SKM-1 treated with dmso at 0.1 percent for 144 hours (cell line): Measurements from ENCODE around the gene DRD1.
"Not testable (repeated sequence)": the region's sequence is repeated elsewhere in the genome, so short reads cannot be mapped to it uniquely, and the experiment has no call there.

Source experiments
- DNase-seq: peaks from one replicate; lab custom pipeline; 2025; ENCODE audit not compliant: unreplicated experiment; lab: John Stamatoyannopoulos, UW

Gene DRD1

DNA sequence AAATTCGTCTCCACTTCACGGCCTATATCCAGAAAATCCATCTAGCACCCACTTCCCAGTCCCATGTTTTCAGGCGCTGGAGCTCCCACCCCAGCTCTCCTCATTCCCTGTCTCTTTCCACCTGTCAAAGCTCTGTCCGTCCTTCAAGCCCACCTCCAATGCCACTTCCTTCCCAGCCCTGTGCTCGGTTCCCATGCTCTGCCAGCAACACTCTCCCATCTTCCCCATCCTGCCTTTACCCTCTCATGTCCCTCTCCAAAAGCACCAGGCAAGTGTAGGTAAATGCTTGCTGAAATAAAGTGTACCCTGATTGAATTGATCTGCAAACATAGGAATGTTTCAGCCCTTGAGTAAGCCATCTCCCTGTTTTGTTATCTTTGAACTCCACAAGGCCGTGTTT lies 9.2 kb downstream of the DRD1 start:
- no peak for DNase-seq

DNA sequence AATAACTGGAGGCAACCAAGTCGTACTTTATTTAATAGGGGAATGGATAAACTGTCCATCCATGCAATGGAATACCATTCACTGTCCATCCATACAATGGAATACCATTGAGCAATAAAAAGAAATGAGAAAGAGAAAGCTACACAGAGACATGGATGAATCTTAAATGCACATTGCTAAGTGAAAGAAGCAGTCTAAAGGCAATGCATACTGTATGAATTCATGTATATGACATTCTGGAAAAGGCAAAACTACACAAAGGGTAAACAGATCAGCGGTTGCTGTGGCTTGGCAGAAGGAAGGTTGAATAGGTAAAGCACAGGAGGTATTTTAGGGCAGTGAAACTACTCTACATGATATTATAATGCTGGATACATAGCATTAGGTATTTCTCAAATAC lies 16.2 kb downstream of the DRD1 start:
- no peak for DNase-seq

DNA sequence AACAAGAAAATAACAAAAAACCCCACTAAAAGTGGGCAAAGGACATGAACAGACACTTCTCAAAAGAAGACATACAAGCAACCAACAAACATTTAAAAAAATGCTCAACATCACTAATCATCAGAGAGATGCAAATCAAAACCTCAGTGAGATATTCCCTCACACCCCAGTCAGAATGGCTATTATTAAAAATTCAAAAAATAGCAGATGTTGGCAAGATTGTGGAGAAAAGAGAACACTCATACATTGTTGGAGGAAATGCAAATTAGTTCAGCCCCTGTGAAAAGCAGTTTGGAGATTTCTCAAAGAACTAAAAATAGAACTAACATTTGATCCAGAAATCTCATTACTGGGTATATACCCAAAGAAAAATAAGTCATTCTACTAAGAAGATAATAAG lies 19.4 kb downstream of the DRD1 start:
- DNase-seq, result not testable (repeated sequence)

DNA sequence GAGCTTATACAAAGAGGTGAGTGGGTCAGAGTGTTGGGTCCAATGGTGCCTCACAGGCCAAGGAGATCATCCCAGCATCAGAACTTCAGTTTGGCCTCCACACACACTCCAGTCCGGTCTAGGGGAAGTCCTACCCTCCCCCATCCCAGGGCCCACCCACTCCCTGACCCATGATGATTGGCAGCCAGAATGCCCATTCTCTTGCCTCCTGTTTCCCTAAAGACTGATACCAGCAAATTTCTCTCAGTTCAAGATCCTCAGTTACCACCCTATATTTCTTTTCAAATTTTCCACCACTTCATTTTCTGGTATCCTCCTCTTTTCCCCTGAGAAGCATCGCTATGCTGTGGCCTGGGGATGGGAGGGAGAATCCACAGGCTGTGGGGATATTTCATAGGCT lies 21.9 kb downstream of the DRD1 start:
- no peak for DNase-seq

DNA sequence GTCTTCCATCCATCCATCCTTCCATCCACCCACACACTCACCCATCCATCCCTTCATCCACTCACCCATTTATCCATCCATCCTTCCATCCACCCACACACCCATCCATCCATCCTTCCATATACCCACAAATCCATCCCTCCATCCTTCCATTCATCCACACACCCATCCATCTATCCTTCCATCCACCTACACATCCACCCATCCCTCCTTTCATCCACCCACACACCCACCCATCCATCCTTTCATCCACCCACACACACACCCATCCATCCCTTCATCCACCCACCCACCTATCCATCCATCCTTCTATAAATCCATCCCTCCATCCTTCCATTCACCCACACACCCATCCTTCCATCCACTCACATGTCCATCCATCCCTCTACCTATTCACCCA lies 23.6 kb downstream of the DRD1 start:
- no peak for DNase-seq

DNA sequence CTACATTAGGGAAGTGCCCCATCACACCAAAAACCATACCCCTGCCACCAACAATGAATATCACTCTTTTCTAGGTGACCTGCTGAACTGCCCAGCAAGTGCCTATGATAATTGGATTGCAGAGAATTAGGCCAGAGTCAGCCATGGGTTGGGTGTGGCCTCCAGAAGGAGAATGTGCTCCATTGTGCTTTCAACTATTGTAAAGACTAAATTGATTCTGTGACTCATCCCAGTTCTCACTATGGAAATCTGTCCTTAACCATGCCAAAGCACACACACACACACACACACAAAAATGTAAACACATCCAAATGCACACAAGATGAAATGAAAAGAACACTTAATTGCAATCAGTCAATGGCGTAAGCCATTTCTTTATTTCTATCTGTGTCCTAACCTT lies 25.7 kb downstream of the DRD1 start:
- DNase-seq, result no peak

DNA sequence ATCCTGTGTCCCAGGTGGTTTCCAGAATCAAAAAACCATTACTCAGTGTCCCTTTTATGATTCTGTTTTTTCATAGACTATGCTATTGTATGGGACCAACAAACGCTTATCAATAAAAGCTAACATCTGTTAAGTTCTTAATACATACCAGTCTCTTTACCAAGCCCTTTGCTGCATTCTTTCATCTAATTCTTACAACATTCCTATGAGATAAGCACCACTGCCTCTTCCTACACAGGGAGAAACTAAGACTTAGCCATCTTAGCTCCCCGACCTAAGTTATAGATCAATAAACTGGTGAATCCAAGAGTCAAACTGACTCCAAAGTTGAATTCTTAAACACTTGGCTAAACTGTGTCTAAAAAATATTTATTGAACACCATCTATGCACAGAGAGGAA lies 26.6 kb downstream of the DRD1 start:
- DNase-seq, result no peak

DNA sequence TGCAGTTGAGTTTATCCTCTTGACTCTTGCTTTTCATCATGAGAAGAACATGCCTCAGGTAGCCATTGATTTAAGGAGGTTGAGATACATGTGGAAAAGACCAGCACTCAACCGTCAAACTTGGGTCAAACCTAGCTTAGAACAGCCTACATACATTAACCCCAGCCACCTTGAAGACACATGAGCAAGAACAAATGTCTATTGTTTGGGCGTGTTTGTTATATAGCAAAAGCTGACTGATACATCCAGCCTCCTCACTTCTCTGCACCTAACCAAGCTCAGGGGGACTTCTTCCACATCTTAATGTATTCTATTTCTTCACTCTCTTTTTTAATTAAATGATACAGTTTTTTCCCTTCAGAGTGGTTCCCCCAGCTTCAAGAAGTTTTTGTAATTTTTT lies 28.7 kb downstream of the DRD1 start:
- DNase-seq, result no peak

DNA sequence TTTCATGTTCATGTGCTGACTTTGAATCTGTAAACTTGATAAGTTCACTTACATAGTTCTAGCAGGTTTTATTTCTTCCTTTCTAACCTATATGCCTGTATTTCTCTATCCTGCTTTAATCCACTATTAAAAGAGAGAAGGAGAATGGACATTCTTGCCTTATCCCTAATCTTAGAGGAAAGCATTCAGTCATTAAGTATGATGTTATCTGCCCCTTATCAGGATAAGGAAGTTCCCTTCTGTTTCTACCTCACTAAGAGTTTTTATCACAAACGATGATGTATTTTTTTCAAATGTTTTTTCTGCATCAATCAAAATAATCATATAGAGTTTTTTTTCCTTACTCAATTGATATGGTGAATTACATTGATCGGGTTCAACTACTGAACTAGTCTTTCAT lies 33.1 kb downstream of the DRD1 start:
- DNase-seq, result no peak

DNA sequence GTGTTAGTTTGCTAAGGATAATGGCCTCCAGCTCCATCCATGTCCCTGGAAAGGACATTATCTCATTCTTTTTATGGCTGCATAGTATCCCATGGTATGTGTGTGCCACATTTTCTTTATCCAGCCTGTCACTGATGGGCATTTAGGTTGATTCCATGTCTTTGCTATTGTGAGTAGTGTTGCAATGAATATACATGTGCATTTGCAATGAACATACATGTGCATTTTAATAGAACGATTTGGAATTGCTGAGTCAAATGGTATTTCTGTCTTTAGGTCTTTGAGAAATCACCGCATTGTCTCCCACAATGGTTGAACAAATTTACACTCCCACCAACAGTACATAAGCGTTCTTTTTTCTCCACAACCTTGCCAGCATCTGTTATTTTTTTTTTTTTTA lies 37.7 kb downstream of the DRD1 start:
- DNase-seq, result no peak

DNA sequence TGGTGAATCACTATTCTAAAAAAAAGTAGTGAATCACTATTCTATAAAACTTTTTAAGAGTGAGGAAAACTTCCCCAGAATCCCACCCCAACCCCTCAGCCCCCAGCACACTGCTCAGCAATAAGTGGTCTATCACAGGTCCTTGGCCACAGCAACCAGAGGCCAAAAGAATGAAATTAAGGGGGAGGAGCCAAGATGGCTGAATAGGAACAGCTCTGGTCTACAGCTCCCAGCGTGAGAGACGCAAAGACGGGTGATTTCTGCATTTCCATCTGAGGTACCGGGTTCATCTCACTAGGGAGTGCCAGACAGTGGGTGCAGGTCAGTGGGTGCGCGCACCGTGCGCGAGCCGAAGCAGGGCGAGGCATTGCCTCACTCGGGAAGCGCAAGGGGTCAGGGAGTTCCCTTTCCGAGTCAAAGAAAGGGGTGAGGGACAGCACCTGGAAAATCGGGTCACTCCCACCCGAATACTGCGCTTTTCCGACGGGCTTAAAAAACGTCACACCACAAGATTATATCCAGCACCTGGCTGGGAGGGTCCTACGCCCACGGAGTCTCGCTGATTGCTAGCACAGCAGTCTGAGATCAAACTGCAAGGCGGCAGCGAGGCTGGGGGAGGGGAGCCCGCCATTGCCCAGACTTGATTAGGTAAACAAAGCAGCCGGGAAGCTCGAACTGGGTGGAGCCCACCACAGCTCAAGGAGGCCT lies 46.2 kb downstream of the DRD1 start:
- DNase-seq, result not testable (repeated sequence)

DNA sequence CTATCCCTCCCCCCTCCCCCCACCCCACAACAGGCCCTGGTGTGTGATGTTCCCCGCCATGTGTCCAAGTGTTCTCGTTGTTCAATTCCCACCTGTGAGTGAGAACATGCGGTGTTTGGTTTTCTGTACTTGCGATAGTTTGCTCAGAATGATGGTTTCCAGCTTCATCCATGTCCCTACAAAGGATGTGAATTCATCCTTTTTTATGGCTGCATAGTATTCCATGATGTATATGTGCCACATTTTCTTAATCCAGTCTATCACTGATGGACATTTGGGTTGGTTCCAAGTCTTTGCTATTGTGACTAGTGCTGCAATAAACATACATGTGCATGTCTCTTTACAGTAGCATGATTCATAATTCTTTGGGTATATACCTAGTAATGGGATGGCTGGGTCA lies 48.6 kb downstream of the DRD1 start:
- DNase-seq, result not testable (repeated sequence)

DNA sequence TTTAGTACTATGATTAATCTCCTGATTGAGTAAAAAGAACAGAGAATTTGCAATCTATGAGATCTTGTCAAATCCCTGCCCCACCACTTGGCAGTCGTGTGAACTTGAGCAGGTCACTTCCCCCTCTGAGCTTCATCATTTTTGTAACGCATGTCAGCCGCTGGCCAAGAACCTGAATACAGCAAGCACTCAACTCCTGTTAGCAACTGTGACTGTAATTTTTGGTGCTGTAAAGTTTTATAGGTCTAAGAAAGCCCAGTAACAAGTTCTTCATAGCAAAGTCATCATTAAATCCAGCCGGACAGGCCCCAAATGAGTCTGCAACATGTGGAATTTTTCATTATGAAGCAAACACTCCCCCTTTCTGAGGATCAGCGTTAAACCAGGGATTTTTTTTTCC lies 49.4 kb downstream of the DRD1 start:
- DNase-seq, result no peak

DNA sequence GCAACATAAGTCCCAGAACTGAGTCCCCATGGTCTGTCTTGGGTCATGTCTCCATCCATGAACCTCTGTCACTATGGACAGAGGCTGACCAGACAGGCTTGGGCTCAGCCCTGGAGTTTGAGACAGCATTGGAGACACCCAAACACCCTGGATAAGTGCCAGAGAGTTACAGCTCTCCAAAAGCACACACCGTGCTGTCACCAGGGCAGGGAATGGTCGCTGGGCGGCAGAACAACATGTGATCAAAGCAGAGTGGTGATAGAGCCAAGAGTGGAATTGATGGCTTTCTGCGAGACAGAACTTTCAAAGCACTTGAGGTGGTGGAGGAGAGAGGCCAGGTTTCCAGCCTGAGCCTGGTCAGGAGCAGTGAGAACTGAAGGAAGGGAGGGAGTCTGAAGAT lies 50.1 kb downstream of the DRD1 start:
- no peak for DNase-seq

DNA sequence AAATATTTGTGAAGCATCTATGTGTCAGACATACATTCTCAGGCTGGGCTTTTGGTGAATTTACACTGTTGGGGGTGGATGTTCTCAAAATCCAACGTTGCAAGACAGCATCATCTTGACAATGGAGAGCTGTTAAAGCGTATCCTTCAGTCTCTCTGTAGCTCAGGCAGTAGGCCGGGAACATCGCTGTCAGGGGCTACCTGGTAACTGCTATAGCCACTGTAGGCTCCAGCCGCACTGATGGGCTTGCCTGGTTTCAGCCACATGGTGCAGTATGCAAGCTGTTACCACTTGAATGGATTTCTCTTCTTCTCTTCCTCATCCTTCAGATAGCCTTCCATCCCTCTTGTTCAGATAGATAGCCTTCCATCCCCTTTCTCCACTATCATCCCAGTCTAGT lies 51.7 kb downstream of the DRD1 start:
- DNase-seq, result no peak

DNA sequence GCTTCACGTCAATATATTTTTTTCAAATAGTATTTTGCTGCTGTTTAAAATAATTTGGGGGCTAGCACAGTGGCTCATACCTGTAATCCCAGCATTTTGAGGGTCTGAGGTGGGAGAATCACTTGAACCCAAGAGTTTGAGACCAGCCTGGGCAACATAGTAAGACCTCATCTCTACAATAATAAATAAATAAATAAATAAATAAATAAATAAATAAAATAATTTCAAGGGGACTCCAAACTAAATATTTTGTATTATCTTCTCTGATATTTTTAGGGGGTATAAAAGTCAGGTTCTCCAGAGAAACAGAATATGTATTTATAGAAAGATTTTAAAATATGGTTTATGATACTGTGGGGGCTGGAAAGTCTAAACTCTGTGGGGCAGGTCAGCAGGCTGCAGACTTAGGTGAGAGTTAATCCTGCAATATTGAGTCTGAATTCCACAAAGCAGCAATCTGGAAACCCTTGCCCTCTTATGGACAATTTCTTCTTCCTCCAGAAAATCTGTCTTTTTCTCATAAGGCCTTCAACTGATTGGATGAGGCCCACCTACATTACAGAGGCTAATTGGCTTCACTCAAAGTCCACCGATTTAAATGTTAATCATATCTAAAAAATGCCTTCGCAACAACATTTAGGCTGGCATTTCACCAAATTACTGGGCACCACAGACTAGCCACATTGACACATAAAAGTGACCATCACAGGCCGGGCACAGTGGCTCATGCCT lies 53.5 kb downstream of the DRD1 start:
- DNase-seq, result no peak
